Measurements from ENCODE around the gene GPR148.

Gene GPR148

DNA sequence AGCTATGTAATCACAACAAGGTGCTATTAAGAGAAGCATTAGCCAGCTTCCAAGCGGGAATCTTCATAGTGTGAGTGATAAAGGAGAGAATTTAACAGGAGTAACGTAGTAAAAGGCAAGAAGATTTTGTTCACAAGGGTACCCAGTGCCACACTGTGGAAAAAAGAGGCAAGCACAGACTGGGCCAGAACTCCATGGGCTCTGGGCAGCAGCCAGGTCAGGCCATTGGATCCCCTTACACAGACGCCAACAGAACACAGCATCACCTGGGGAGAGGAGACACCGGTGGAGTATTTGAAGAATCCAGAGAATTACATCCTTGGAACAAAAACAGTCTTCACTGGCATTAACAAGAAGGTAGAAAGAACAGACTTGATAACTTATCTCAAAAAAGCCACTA, 47.7 kb downstream of the GPR148 start:
- TF ChIP-seq, protein P1, sequence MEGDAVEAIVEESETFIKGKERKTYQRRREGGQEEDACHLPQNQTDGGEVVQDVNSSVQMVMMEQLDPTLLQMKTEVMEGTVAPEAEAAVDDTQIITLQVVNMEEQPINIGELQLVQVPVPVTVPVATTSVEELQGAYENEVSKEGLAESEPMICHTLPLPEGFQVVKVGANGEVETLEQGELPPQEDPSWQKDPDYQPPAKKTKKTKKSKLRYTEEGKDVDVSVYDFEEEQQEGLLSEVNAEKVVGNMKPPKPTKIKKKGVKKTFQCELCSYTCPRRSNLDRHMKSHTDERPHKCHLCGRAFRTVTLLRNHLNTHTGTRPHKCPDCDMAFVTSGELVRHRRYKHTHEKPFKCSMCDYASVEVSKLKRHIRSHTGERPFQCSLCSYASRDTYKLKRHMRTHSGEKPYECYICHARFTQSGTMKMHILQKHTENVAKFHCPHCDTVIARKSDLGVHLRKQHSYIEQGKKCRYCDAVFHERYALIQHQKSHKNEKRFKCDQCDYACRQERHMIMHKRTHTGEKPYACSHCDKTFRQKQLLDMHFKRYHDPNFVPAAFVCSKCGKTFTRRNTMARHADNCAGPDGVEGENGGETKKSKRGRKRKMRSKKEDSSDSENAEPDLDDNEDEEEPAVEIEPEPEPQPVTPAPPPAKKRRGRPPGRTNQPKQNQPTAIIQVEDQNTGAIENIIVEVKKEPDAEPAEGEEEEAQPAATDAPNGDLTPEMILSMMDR (IDR thresholded peaks at IDR 0.05) = peak; percentile 38

DNA sequence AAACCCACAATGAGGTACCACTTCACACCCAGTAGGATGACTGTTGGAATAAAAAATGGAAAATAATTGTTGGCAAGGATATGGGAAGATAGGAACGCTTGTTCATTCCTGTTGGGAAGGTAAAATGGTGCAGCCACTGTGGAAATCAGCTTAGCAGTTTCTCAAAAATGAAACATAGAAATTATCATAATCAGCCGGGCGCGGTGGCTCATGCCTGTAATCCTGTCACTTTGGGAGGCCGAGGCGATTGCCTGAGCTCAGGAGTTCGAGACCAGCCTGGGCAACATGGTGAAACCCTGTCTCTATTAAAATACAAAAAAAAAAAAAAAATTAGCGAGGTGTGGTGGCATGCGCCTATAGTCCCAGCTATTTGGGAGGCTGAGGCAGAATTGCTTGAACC, 49.9 kb downstream of the GPR148 start:
- TF ChIP-seq, protein P1 (IDR thresholded peaks at IDR 0.05) = no peak
